Measurements from ENCODE around the gene ATXN2.
"Not testable (repeated sequence)": the region's sequence is repeated elsewhere in the genome, so short reads cannot be mapped to it uniquely, and the experiment has no call there.

GRCh38 chr12:111560844-111561243 lies 38.3 kb downstream of the ATXN2 start:
- not testable (repeated sequence) for TF ChIP-seq EZH2 (IDR thresholded peaks at IDR 0.05; ENCODE audit: low read length, unreplicated experiment); CTCF (conservative IDR thresholded peaks at IDR 0.05; ENCODE audit: low read depth, low read length)
